ENCODE results near the gene CFTR.

GRCh38 chr7:117565226-117565625, 85.4 kb downstream of the CFTR start:
- no peak for TF ChIP-seq JUND (IDR thresholded peaks at IDR 0.05; ENCODE audit: low read length)
- no peak for TF ChIP-seq PHF8 (conservative IDR thresholded peaks at IDR 0.05; ENCODE audit: low read depth, low read length)
